ENCODE results near the gene MEIS1. TPM values are rescaled to one million over a fixed set of nuclear protein-coding genes. Genes with fewer than 3 reads are reported as not detected.

The MEIS1 gene
- total RNA-seq, 1 experiment from 2014 or later: 0.66 TPM

DNA sequence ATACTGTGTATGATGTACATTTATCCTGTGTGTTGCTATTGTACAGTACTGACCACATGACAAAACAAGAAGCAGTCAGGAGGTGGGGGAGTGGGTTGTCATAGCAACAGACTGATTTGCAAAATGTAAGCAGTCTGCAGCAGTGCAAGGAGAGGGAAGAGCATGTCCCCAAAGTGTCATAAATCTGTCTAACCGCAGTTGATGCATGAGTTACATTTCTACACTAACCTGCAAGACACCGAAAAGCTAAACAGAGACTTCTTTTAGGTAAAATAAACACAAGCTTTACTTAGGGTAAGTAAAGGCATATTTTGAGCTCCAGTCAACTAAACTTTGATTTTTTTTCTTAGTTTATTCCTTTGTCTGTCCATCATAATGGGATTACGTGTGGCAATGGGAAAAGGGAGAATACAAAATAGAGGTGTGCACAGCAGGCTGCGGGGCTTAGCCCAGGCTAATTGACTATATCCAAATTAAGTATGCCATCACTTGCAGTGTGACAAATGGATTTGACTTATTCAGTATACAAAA lies 134.5 kb downstream of the MEIS1 start:
- Mint-ChIP-seq H3K27me3 (ENCODE audit: low read depth) (peaks cover 27% of the 10 kb centered on the region), H3K27ac (no peak overlapping the region), H3K4me1 (peaks cover 25 to 35% of the 10 kb centered on the region in 2 experiments)

More for the DNA sequence above, 134.5 kb downstream of the MEIS1 start:
- Mint-ChIP-seq H3K36me3 (ENCODE audit: insufficient read depth in 1 of 3, low read depth in 3 of 3) (no peaks in the 10 kb centered on the region), H3K4me3 (no peak overlapping the region), H3K9me3 (no peaks in the 10 kb centered on the region)
- H2BK15ac ChIP-seq (ENCODE audit: low read depth, low read length): no peak overlapping the region
- H3K4me2 ChIP-seq (ENCODE audit: insufficient read depth, insufficient read length, low read length): no peak overlapping the region
- no peak overlapping the region for H3K4ac ChIP-seq (ENCODE audit: low read depth, low read length)
- H2AK5ac ChIP-seq (ENCODE audit: insufficient read length, low read length): no peak overlapping the region
- WGBS (ENCODE audit: extremely low coverage, insufficient read length, low lambda C conversion rate): no CpG with 5 or more reads among the region's 4 CpGs
- no peaks in the 10 kb centered on the region for H4K20me1 ChIP-seq (ENCODE audit: control insufficient read depth, insufficient read depth, insufficient read length)
- no peaks in the 10 kb centered on the region; the same call in none of the 2 replicates for H3K27me3 ChIP-seq (ENCODE audit: insufficient read depth, low read length)
- H3T11ph ChIP-seq (ENCODE audit: low read length): no peak overlapping the region
- no peak overlapping the region for H3K9ac ChIP-seq (ENCODE audit: extremely low read depth, insufficient read length, low read length)
- H4K91ac ChIP-seq (ENCODE audit: insufficient read length, low read depth, low read length): no peak overlapping the region
- TF ChIP-seq, protein P1, sequence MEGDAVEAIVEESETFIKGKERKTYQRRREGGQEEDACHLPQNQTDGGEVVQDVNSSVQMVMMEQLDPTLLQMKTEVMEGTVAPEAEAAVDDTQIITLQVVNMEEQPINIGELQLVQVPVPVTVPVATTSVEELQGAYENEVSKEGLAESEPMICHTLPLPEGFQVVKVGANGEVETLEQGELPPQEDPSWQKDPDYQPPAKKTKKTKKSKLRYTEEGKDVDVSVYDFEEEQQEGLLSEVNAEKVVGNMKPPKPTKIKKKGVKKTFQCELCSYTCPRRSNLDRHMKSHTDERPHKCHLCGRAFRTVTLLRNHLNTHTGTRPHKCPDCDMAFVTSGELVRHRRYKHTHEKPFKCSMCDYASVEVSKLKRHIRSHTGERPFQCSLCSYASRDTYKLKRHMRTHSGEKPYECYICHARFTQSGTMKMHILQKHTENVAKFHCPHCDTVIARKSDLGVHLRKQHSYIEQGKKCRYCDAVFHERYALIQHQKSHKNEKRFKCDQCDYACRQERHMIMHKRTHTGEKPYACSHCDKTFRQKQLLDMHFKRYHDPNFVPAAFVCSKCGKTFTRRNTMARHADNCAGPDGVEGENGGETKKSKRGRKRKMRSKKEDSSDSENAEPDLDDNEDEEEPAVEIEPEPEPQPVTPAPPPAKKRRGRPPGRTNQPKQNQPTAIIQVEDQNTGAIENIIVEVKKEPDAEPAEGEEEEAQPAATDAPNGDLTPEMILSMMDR (conservative IDR thresholded peaks at IDR 0.05): no peak
- no peak overlapping the region for H4K8ac ChIP-seq (replicated peaks; ENCODE audit: insufficient read length, low read depth, low read length)
- H2BK5ac ChIP-seq (ENCODE audit: insufficient read length, low read length): no peak overlapping the region
- H4K5ac ChIP-seq (ENCODE audit: insufficient read length, low read depth, low read length): no peak overlapping the region
- no peaks in the 10 kb centered on the region for H3K23me2 ChIP-seq (ENCODE audit: insufficient read length, low read depth, low read length, poor library complexity, severe bottlenecking)
- H3K18ac ChIP-seq (ENCODE audit: insufficient read length, low read depth, low read length): no peak overlapping the region
- H3K79me1 ChIP-seq (ENCODE audit: insufficient read depth, low read depth, low read length, poor library complexity, severe bottlenecking): no peaks in the 10 kb centered on the region
- no peak for DNase-seq
- peaks cover 3% of the 10 kb centered on the region; the same call in 1 of the 2 replicates for H3K4me1 ChIP-seq (ENCODE audit: insufficient read depth, low read length)
- no peak overlapping the region for H3K27ac ChIP-seq (ENCODE audit: insufficient read length, low read depth, low read length)
- no peaks in the 10 kb centered on the region for H3K9me3 ChIP-seq (ENCODE audit: control insufficient read depth, low read depth, low read length)
- H2BK20ac ChIP-seq (ENCODE audit: low read depth, low read length, poor library complexity, severe bottlenecking): no peak overlapping the region
- H3K79me2 ChIP-seq (ENCODE audit: insufficient read depth, low read length): no peaks in the 10 kb centered on the region
- no peak overlapping the region for H2BK12ac ChIP-seq (ENCODE audit: insufficient read length, low read depth, low read length)
- H3K56ac ChIP-seq (ENCODE audit: insufficient read length, low read depth, low read length): no peak overlapping the region
- H2BK120ac ChIP-seq (ENCODE audit: low read depth, low read length, poor library complexity, severe bottlenecking): no peak overlapping the region
- H3K23ac ChIP-seq (ENCODE audit: insufficient read length, low read depth, low read length): no peak overlapping the region
- no peak overlapping the region for H3K14ac ChIP-seq (ENCODE audit: insufficient read depth, low read length)
- no peak overlapping the region for H2AFZ ChIP-seq (ENCODE audit: low read length)

Measured in H9 (cell line).